H9 (cell line): ENCODE results near the gene TNRC6C. TPM values are rescaled to one million over a fixed set of nuclear protein-coding genes. Genes with fewer than 3 reads are reported as not detected.

Experiments used
- DNase-seq: peaks from one replicate; pipeline ENCODE4 v3.0.0-alpha.2; 2017
- H2AFZ ChIP-seq: one replicate; pipeline ENCODE4 v1.6.1; 2013; ENCODE audit warnings: mild to moderate bottlenecking, low read length, control low read depth, moderate library complexity
- H2AK5ac ChIP-seq: 2 replicates; pipeline ENCODE4 v1.6.1; 2013; ENCODE audit warnings: low read length, control low read depth, mixed read lengths; ENCODE audit not compliant: insufficient read length
- H2BK120ac ChIP-seq: one replicate; pipeline ENCODE4 v1.6.1; 2013; ENCODE audit warnings: low read depth, mild to moderate bottlenecking, low read length, control low read depth, inconsistent platforms; ENCODE audit not compliant: poor library complexity, severe bottlenecking
- H2BK12ac ChIP-seq: 2 replicates; pipeline ENCODE4 v1.6.1; 2013; ENCODE audit warnings: low read length, control low read depth, mixed read lengths, low read depth; ENCODE audit not compliant: insufficient read length
- H2BK15ac ChIP-seq: 2 replicates; pipeline ENCODE4 v1.6.1; 2013; ENCODE audit warnings: low read depth, low read length, control low read depth
- H2BK20ac ChIP-seq: one replicate; pipeline ENCODE4 v1.6.1; 2013; ENCODE audit warnings: low read depth, mild to moderate bottlenecking, low read length, control low read depth, inconsistent platforms; ENCODE audit not compliant: poor library complexity, severe bottlenecking
- H2BK5ac ChIP-seq: 2 replicates; pipeline ENCODE4 v1.6.1; 2013; ENCODE audit warnings: low read length, control low read depth, mixed read lengths; ENCODE audit not compliant: insufficient read length
- H3K14ac ChIP-seq: 2 replicates; pipeline ENCODE4 v1.6.1; 2013; ENCODE audit warnings: low read length, control low read depth; ENCODE audit not compliant: insufficient read depth
- H3K18ac ChIP-seq: 2 replicates; pipeline ENCODE4 v1.6.1; 2013; ENCODE audit warnings: low read depth, mild to moderate bottlenecking, mixed read lengths, low read length, control low read depth; ENCODE audit not compliant: insufficient read length
- H3K23ac ChIP-seq: 2 replicates; pipeline ENCODE4 v1.6.1; 2013; ENCODE audit warnings: low read length, control low read depth, mixed read lengths, low read depth; ENCODE audit not compliant: insufficient read length
- H3K23me2 ChIP-seq: 2 replicates; pipeline ENCODE4 v1.6.1; 2013; ENCODE audit warnings: low read depth, mild to moderate bottlenecking, mixed read lengths, low read length, control low read depth; ENCODE audit not compliant: insufficient read length, poor library complexity, severe bottlenecking
- H3K27ac ChIP-seq: 2 replicates; pipeline ENCODE4 v1.5.1; 2013; ENCODE audit warnings: low read length, control low read depth, mixed read lengths, low read depth; ENCODE audit not compliant: insufficient read length
- H3K27me3 ChIP-seq: 2 replicates; pipeline ENCODE4 v1.6.1; 2013; ENCODE audit warnings: low read length, control low read depth, inconsistent platforms; ENCODE audit not compliant: insufficient read depth
- H3K4ac ChIP-seq: 2 replicates; pipeline ENCODE4 v1.6.1; 2013; ENCODE audit warnings: low read depth, mild to moderate bottlenecking, control low read depth, inconsistent platforms, low read length, moderate library complexity
- H3K4me1 ChIP-seq: 2 replicates; pipeline ENCODE4 v1.6.1; 2013; ENCODE audit warnings: low read length, control low read depth, inconsistent platforms; ENCODE audit not compliant: insufficient read depth
- H3K4me2 ChIP-seq: 2 replicates; pipeline ENCODE4 v1.6.1; 2013; ENCODE audit warnings: low read length, control low read depth, mixed read lengths; ENCODE audit not compliant: insufficient read length, insufficient read depth
- H3K56ac ChIP-seq: 2 replicates; pipeline ENCODE4 v1.6.1; 2013; ENCODE audit warnings: low read depth, mild to moderate bottlenecking, mixed read lengths, low read length, control low read depth; ENCODE audit not compliant: insufficient read length
- H3K79me1 ChIP-seq: 2 replicates; pipeline ENCODE4 v1.6.1; 2013; ENCODE audit warnings: low read depth, mild to moderate bottlenecking, moderate library complexity, low read length, control low read depth, inconsistent platforms; ENCODE audit not compliant: insufficient read depth, poor library complexity, severe bottlenecking
- H3K79me2 ChIP-seq: 2 replicates; pipeline ENCODE4 v1.6.1; 2013; ENCODE audit warnings: low read length, control low read depth, inconsistent platforms; ENCODE audit not compliant: insufficient read depth
- H3K9ac ChIP-seq: 2 replicates; pipeline ENCODE4 v1.6.1; 2013; ENCODE audit warnings: low read length, control low read depth, mixed read lengths; ENCODE audit not compliant: insufficient read length; ENCODE audit errors: extremely low read depth
- H3K9me3 ChIP-seq: one replicate; pipeline ENCODE4 v1.6.1; 2013; ENCODE audit warnings: low read depth, low read length, inconsistent platforms; ENCODE audit not compliant: control insufficient read depth
- H3T11ph ChIP-seq: one replicate; pipeline ENCODE4 v1.6.1; 2013; ENCODE audit warnings: mild to moderate bottlenecking, low read length, control low read depth, inconsistent platforms
- H4K20me1 ChIP-seq: one replicate; pipeline ENCODE4 v1.6.1; 2013; ENCODE audit not compliant: control insufficient read depth, insufficient read length, insufficient read depth
- H4K5ac ChIP-seq: 2 replicates; pipeline ENCODE4 v1.6.1; 2013; ENCODE audit warnings: low read depth, mild to moderate bottlenecking, mixed read lengths, low read length, control low read depth; ENCODE audit not compliant: insufficient read length
- H4K8ac ChIP-seq: replicated peaks from 2 replicates; pipeline ENCODE4 v1.6.1; 2013; ENCODE audit warnings: low read length, control low read depth, mixed read lengths, low read depth; ENCODE audit not compliant: insufficient read length
- H4K91ac ChIP-seq: 2 replicates; pipeline ENCODE4 v1.6.1; 2013; ENCODE audit warnings: low read depth, mild to moderate bottlenecking, moderate library complexity, mixed read lengths, low read length, control low read depth; ENCODE audit not compliant: insufficient read length
- H3K27ac Mint-ChIP-seq, 3 experiments: 2 replicates in 2 of 3; 3 replicates in 1 of 3; pipeline ENCODE4 v1.8.0; 2020 to 2021; ENCODE audit warnings: mixed read lengths in 3 of 3, mild to moderate bottlenecking in 1 of 3, moderate library complexity in 1 of 3
- H3K27me3 Mint-ChIP-seq: 2 replicates; pipeline ENCODE4 v1.8.0; 2021; ENCODE audit warnings: low read depth, mild to moderate bottlenecking, moderate library complexity, mixed read lengths
- H3K36me3 Mint-ChIP-seq, 3 experiments: 2 replicates in 2 of 3; 3 replicates in 1 of 3; pipeline ENCODE4 v1.8.0; 2020 to 2021; ENCODE audit warnings: low read depth in 3 of 3, mixed read lengths in 3 of 3; ENCODE audit not compliant: insufficient read depth in 1 of 3
- H3K4me1 Mint-ChIP-seq, 2 experiments: 2 replicates each; pipeline ENCODE4 v1.8.0; 2020; ENCODE audit warnings: mixed read lengths in 2 of 2
- H3K4me3 Mint-ChIP-seq, 2 experiments: 2 replicates in 1 of 2; 3 replicates in 1 of 2; pipeline ENCODE4 v1.8.0; 2020 to 2021; ENCODE audit warnings: mild to moderate bottlenecking in 2 of 2, mixed read lengths in 2 of 2, moderate library complexity in 1 of 2
- H3K9me3 Mint-ChIP-seq, 2 experiments: 2 replicates in 1 of 2; 3 replicates in 1 of 2; pipeline ENCODE4 v1.8.0; 2020; ENCODE audit warnings: mild to moderate bottlenecking in 2 of 2, mixed read lengths in 2 of 2, moderate library complexity in 1 of 2
- WGBS: extraction: QIAGEN DNeasy Blood & Tissue Kit; methylation state at CpG from one replicate; pipeline ENCODE4 v1.1.7; 2013; ENCODE audit warnings: missing lambda C conversion rate, low lambda C conversion rate, mixed read lengths; ENCODE audit not compliant: insufficient read length; ENCODE audit errors: extremely low coverage; 5-methylcytosine and 5-hydroxymethylcytosine counted together
- total RNA-seq: library from RNA; stranded (reverse); gene quantifications from 2 replicates; pipeline ENCODE4 v1.2.1, GENCODE V29; 2021
- TF ChIP-seq, protein P1 (sequence below): fragments of 200-600 bp; sonication (generic); conservative IDR thresholded peaks from 3 replicates; pipeline ENCODE4 v1.8.0; 2021; ENCODE audit warnings: antibody characterized with exemption, mild to moderate bottlenecking

TNRC6C gene
- total RNA-seq, 1 experiment from 2014 or later, result 24.7 TPM

DNA sequence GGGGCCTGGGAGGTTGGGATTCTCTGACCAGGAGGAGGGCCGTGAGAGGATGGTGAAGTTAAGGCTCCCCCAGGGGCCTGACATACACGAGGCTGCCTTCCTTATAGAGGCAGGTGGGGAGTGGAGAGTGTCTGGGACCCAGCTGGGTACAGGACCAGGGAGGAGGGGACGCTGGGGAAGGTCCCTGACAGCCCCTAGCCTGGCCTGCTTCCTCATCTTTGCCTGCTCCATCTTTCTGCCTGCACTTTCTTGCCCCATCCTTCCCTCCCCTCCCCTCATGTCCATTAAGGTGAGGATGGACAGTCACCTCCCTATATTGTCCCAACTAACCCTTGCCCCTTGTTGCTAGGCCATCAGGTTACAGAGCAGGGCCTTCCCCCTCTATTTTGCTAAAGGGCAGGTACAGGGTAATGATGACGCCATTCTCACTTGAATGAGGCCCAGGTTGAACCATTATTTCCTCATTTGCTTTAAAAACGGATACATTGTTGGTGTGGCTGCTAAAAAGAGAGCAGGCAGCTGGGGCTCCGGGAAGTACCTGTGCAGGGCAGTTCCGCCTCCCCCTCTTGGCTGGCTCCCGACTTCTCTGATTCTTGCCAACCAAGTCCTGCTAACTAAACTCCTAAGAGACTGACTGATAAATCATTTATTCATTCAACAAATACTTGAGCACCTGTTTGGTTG lies 189.0 kb downstream of the TNRC6C start:
- Histone ChIP-seq H2BK15ac (no peak overlapping the region), H3K56ac (no peak overlapping the region), H2BK20ac (no peak overlapping the region), H3K4me1 (no peaks in the 10 kb centered on the region), H3K4ac (no peak overlapping the region), H2BK120ac (no peak overlapping the region), H2AFZ (no peak overlapping the region), H3K27me3 (no peaks in the 10 kb centered on the region), H3K79me2 (no peaks in the 10 kb centered on the region), H3K79me1 (no peaks in the 10 kb centered on the region), H4K5ac (no peak overlapping the region), H3K9me3 (no peaks in the 10 kb centered on the region), H3K9ac (no peak overlapping the region), H3K23ac (no peak overlapping the region), H4K20me1 (no peaks in the 10 kb centered on the region), H3K14ac (no peak overlapping the region), H2BK5ac (no peak overlapping the region), H3K18ac (no peak overlapping the region), H4K8ac (no peak overlapping the region), H3T11ph (no peak overlapping the region), H3K23me2 (no peaks in the 10 kb centered on the region), H2AK5ac (no peak overlapping the region), H4K91ac (no peak overlapping the region), H3K27ac (no peak overlapping the region), H3K4me2 (no peak overlapping the region), H2BK12ac (no peak overlapping the region)
- WGBS, result no CpG with 5 or more reads among the region's 8 CpGs
- H3K9me3 Mint-ChIP-seq, result no peaks in the 10 kb centered on the region
- peak overlapping the region in 1 of 3 experiments; percentile 40; a peak in 1 of 7 replicates for H3K27ac Mint-ChIP-seq
- DNase-seq, result no peak
- no peaks in the 10 kb centered on the region for H3K36me3 Mint-ChIP-seq
- no peak overlapping the region for H3K4me3 Mint-ChIP-seq
- no peaks in the 10 kb centered on the region for H3K27me3 Mint-ChIP-seq
- TF ChIP-seq, protein P1, sequence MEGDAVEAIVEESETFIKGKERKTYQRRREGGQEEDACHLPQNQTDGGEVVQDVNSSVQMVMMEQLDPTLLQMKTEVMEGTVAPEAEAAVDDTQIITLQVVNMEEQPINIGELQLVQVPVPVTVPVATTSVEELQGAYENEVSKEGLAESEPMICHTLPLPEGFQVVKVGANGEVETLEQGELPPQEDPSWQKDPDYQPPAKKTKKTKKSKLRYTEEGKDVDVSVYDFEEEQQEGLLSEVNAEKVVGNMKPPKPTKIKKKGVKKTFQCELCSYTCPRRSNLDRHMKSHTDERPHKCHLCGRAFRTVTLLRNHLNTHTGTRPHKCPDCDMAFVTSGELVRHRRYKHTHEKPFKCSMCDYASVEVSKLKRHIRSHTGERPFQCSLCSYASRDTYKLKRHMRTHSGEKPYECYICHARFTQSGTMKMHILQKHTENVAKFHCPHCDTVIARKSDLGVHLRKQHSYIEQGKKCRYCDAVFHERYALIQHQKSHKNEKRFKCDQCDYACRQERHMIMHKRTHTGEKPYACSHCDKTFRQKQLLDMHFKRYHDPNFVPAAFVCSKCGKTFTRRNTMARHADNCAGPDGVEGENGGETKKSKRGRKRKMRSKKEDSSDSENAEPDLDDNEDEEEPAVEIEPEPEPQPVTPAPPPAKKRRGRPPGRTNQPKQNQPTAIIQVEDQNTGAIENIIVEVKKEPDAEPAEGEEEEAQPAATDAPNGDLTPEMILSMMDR, result no peak
- H3K4me1 Mint-ChIP-seq, result peaks cover 5 to 9% of the 10 kb centered on the region in 2 experiments; a peak in 3 of 4 replicates
